Stimulated activated CD4-positive, alpha-beta T cell treated with anti-CD3 and anti-CD28 coated beads, TNF-alpha, amount 100 ng/mL, for 24 hours (primary cell): ENCODE results near the gene STAG1.
"Not testable (repeated sequence)": the region's sequence is repeated elsewhere in the genome, so short reads cannot be mapped to it uniquely, and the experiment has no call there.

Experiments
- DNase-seq, 3 experiments: peaks; one replicate each; pipeline ENCODE4 v3.0.0-alpha.2; 2020; ENCODE audit warnings: low read depth in 3 of 3

STAG1 gene

GRCh38 chr3:136745916-136746315, 6.3 kb downstream of the STAG1 start:
- DNase-seq: no peak

- DNase-seq: no peak
These were observed 11.1 kb downstream of the STAG1 start for GRCh38 chr3:136741063-136741462.

- no peak for DNase-seq
These were observed 11.7 kb downstream of the STAG1 start for GRCh38 chr3:136740351-136740958.

GRCh38 chr3:136736950-136737349, 15.2 kb downstream of the STAG1 start:
- DNase-seq: not testable (repeated sequence)

- no peak for DNase-seq
These were observed 17.1 kb downstream of the STAG1 start for GRCh38 chr3:136735103-136735502.

- no peak for DNase-seq
These were observed 17.7 kb downstream of the STAG1 start for GRCh38 chr3:136734382-136735070.

GRCh38 chr3:136733317-136733833, 18.8 kb downstream of the STAG1 start:
- DNase-seq: no peak

- DNase-seq: no peak
These were observed 20.8 kb downstream of the STAG1 start for GRCh38 chr3:136731274-136731884.

GRCh38 chr3:136730595-136731273, 21.4 kb downstream of the STAG1 start:
- DNase-seq: no peak

GRCh38 chr3:136728918-136729317, 23.3 kb downstream of the STAG1 start:
- no peak for DNase-seq

GRCh38 chr3:136728473-136728872, 23.7 kb downstream of the STAG1 start:
- DNase-seq: no peak

- DNase-seq: no peak
These were observed 26.7 kb downstream of the STAG1 start for GRCh38 chr3:136725468-136725867.

- DNase-seq: not testable (repeated sequence)
These were observed 29.3 kb downstream of the STAG1 start for GRCh38 chr3:136722916-136723315.

GRCh38 chr3:136722399-136722798, 29.8 kb downstream of the STAG1 start:
- not testable (repeated sequence) for DNase-seq

GRCh38 chr3:136720091-136720490, 32.1 kb downstream of the STAG1 start:
- DNase-seq: no peak

- no peak for DNase-seq
These were observed 35.5 kb downstream of the STAG1 start for GRCh38 chr3:136716629-136717028.

GRCh38 chr3:136714020-136714419, 38.2 kb downstream of the STAG1 start:
- no peak for DNase-seq

GRCh38 chr3:136712941-136713340, 39.2 kb downstream of the STAG1 start:
- no peak for DNase-seq

- not testable (repeated sequence) for DNase-seq
These were observed 40.3 kb downstream of the STAG1 start for GRCh38 chr3:136711888-136712287.

GRCh38 chr3:136711277-136711676, 40.9 kb downstream of the STAG1 start:
- DNase-seq: no peak

GRCh38 chr3:136709775-136710174, 42.4 kb downstream of the STAG1 start:
- not testable (repeated sequence) for DNase-seq

- DNase-seq: no peak
These were observed 43.7 kb downstream of the STAG1 start for GRCh38 chr3:136708333-136708985.
